ENCODE results near the gene PHTF2. TPM values are rescaled to one million over a fixed set of nuclear protein-coding genes. Genes with fewer than 3 reads are reported as not detected.

Gene PHTF2
- total RNA-seq, 1 experiment from 2014 or later = 26.7 TPM

DNA sequence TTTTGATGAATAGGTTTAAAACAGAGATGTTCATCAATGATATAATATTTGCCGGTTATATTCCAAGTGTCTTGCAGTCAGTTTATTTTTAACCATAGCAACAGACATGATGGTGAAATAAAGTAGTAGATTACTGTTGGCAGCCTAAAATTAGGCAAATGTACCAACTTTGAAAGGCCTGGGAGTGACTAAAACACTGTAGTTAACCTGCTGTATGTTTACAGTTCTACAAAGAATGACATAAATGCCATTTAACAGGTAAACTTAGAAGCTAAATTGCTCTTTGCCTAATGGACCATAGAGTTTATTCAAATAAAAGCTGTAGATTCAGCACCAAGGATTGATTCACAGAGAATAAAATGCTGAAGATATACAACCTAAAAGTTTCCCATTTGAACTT, 64.1 kb downstream of the PHTF2 start:
- H3K79me2 ChIP-seq (ENCODE audit: insufficient read depth, low read length) = no peaks in the 10 kb centered on the region
- ChIA-PET CTCF (no interaction called here), RAD21 (ENCODE audit: low non-redundant PET in 1 of 2, low total read pairs in 2 of 2, uncharacterized antibody in 2 of 2, unreplicated experiment in 2 of 2) (interaction anchor here in 1 of 2 experiments (0.6 kb wide), 1 partner anchor 533 kb away, joined by 3 read pairs; no protein-coding TSS in a partner anchor), POLR2A (no interaction called here)
- no peak overlapping the region for H3K4me2 ChIP-seq (ENCODE audit: low read length)
- H3K27ac ChIP-seq (ENCODE audit: low read depth, low read length) = no peak overlapping the region
- no peaks in the 10 kb centered on the region for H3K27me3 ChIP-seq (ENCODE audit: insufficient read depth, low read length)
- no peaks in the 10 kb centered on the region for H4K20me1 ChIP-seq (ENCODE audit: insufficient read depth)
- DNase-seq (ENCODE audit: low read depth, low spot score) = no peak
- H2AFZ ChIP-seq (ENCODE audit: low read depth, low read length, poor library complexity, severe bottlenecking) = no peak overlapping the region
- no peak for TF ChIP-seq SP1 (IDR thresholded peaks at IDR 0.05; ENCODE audit: low read depth)
- no peak for TF ChIP-seq ELF1 (IDR thresholded peaks at IDR 0.05; ENCODE audit: borderline replicate concordance, low read depth)
- TF ChIP-seq POLR2A (IDR thresholded peaks at IDR 0.05; ENCODE audit: borderline replicate concordance, extremely low read depth, insufficient read depth, insufficient read length) = no peak
- TF ChIP-seq RAD21 (IDR thresholded peaks at IDR 0.05; ENCODE audit: low read depth) = no peak
- TF ChIP-seq EZH2phosphoT487 (IDR thresholded peaks at IDR 0.05; ENCODE audit: borderline replicate concordance) = no peak
- TF ChIP-seq, protein P1, sequence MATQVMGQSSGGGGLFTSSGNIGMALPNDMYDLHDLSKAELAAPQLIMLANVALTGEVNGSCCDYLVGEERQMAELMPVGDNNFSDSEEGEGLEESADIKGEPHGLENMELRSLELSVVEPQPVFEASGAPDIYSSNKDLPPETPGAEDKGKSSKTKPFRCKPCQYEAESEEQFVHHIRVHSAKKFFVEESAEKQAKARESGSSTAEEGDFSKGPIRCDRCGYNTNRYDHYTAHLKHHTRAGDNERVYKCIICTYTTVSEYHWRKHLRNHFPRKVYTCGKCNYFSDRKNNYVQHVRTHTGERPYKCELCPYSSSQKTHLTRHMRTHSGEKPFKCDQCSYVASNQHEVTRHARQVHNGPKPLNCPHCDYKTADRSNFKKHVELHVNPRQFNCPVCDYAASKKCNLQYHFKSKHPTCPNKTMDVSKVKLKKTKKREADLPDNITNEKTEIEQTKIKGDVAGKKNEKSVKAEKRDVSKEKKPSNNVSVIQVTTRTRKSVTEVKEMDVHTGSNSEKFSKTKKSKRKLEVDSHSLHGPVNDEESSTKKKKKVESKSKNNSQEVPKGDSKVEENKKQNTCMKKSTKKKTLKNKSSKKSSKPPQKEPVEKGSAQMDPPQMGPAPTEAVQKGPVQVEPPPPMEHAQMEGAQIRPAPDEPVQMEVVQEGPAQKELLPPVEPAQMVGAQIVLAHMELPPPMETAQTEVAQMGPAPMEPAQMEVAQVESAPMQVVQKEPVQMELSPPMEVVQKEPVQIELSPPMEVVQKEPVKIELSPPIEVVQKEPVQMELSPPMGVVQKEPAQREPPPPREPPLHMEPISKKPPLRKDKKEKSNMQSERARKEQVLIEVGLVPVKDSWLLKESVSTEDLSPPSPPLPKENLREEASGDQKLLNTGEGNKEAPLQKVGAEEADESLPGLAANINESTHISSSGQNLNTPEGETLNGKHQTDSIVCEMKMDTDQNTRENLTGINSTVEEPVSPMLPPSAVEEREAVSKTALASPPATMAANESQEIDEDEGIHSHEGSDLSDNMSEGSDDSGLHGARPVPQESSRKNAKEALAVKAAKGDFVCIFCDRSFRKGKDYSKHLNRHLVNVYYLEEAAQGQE (IDR thresholded peaks at IDR 0.05; ENCODE audit: low read depth) = no peak
- TF ChIP-seq ZFX (IDR thresholded peaks at IDR 0.05) = no peak
- TF ChIP-seq SRF (IDR thresholded peaks at IDR 0.05; ENCODE audit: low read depth) = no peak
- H3K9ac ChIP-seq (ENCODE audit: low read length) = no peak overlapping the region
- intact Hi-C loops (cut with micrococcal nuclease) = no loop called here
- no peaks in the 10 kb centered on the region for H3K9me3 ChIP-seq (ENCODE audit: control insufficient read depth in 1 of 2, insufficient read depth in 1 of 2, low read depth in 1 of 2, low read length in 2 of 2)
- no peak for ATAC-seq
- H3K36me3 ChIP-seq (ENCODE audit: control insufficient read depth in 1 of 2, insufficient read depth in 2 of 2, low read length in 2 of 2) = no peaks in the 10 kb centered on the region
- no peaks in the 10 kb centered on the region for H3K9me2 ChIP-seq (ENCODE audit: insufficient read depth)
- no peaks in the 10 kb centered on the region for H3K4me1 ChIP-seq (ENCODE audit: control insufficient read depth in 1 of 2, insufficient read depth in 2 of 2, low read length in 2 of 2)
- BruUV-seq (replicated peaks) = no TSS peak
- no peak overlapping the region for H3K4me3 ChIP-seq (replicated peaks in 1 of 2; ENCODE audit: low read depth in 1 of 2, low read length in 2 of 2)

DNA sequence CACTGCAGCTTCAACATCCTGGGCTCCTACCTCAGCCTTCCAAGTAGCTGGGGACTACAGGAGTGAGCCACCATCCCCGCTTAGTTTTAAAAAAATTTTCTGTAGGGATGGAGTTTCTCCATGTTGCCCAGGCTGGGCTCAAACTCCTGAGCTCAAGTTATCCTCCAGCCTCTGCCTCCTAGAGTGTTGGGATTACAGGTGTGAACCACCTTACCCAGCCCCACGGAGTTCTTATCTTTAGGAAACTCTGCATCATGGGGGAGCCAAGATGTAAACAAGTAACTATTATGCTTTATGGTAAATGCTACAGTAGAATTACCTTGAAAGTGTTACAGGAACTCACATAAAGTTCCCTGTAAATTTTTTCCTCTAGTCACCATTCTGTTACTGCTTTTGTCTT, 65.3 kb downstream of the PHTF2 start:
- no peaks in the 10 kb centered on the region for H3K79me2 ChIP-seq (ENCODE audit: insufficient read depth, low read length)
- ChIA-PET POLR2A (no interaction called here), RAD21 (ENCODE audit: low non-redundant PET in 1 of 2, low total read pairs in 2 of 2, uncharacterized antibody in 2 of 2, unreplicated experiment in 2 of 2) (no interaction called here), CTCF (no interaction called here)
- H4K20me1 ChIP-seq (ENCODE audit: insufficient read depth) = no peaks in the 10 kb centered on the region
- no peaks in the 10 kb centered on the region for H3K9me2 ChIP-seq (ENCODE audit: insufficient read depth)
- no peaks in the 10 kb centered on the region for H3K36me3 ChIP-seq (ENCODE audit: control insufficient read depth in 1 of 2, insufficient read depth in 2 of 2, low read length in 2 of 2)
- no TSS peak for BruUV-seq (replicated peaks)
- DNase-seq (ENCODE audit: low read depth, low spot score) (no peak), ATAC-seq (no peak)
- H3K27me3 ChIP-seq (ENCODE audit: insufficient read depth, low read length) = no peaks in the 10 kb centered on the region
- intact Hi-C loops (cut with micrococcal nuclease) = no loop called here
- no peak for TF ChIP-seq RAD21 (IDR thresholded peaks at IDR 0.05; ENCODE audit: low read depth)
- no peak for TF ChIP-seq YY1 (IDR thresholded peaks at IDR 0.05; ENCODE audit: extremely low read depth, insufficient replicate concordance, low read depth, low read length)
- no peak for TF ChIP-seq FOSL1 (IDR thresholded peaks at IDR 0.05; ENCODE audit: low read depth)
- no peak for TF ChIP-seq TCF7L2 (IDR thresholded peaks at IDR 0.05; ENCODE audit: borderline replicate concordance, extremely low read depth, insufficient read depth, insufficient read length)
- no peak for TF ChIP-seq ZFX (IDR thresholded peaks at IDR 0.05)
- TF ChIP-seq CEBPB (IDR thresholded peaks at IDR 0.05; ENCODE audit: low read depth) = no peak
- no peak for TF ChIP-seq SIN3A (IDR thresholded peaks at IDR 0.05; ENCODE audit: low read depth)
- TF ChIP-seq SRF (IDR thresholded peaks at IDR 0.05; ENCODE audit: low read depth) = no peak
- TF ChIP-seq JUND (IDR thresholded peaks at IDR 0.05) = no peak
- no peak for TF ChIP-seq POLR2AphosphoS5 (IDR thresholded peaks at IDR 0.05; ENCODE audit: low read depth, low read length)
- no peak for TF ChIP-seq EZH2 (IDR thresholded peaks at IDR 0.05)
- no peak overlapping the region for H3K27ac ChIP-seq (ENCODE audit: low read depth, low read length)
- H3K9me3 ChIP-seq (ENCODE audit: control insufficient read depth in 1 of 2, insufficient read depth in 1 of 2, low read depth in 1 of 2, low read length in 2 of 2) = no peaks in the 10 kb centered on the region
- H3K4me2 ChIP-seq (ENCODE audit: low read length) = no peak overlapping the region
- H3K4me3 ChIP-seq (replicated peaks in 1 of 2; ENCODE audit: low read depth in 1 of 2, low read length in 2 of 2) = no peak overlapping the region
- no peak overlapping the region for H3K9ac ChIP-seq (ENCODE audit: low read length)
- no peaks in the 10 kb centered on the region for H3K4me1 ChIP-seq (ENCODE audit: control insufficient read depth in 1 of 2, insufficient read depth in 2 of 2, low read length in 2 of 2)
- no peak overlapping the region for H2AFZ ChIP-seq (ENCODE audit: low read depth, low read length, poor library complexity, severe bottlenecking)

All from HCT116 (cell line).